Osteocyte (in vitro differentiated cells): Measurements from ENCODE around the gene TTC39B. TPM values are rescaled to one million over a fixed set of nuclear protein-coding genes. Genes with fewer than 3 reads are reported as not detected.

ENCODE experiments used
- DNase-seq: peaks from one replicate; pipeline ENCODE4 v3.0.0; 2021; ENCODE audit warnings: mixed read lengths; ENCODE audit not compliant: unreplicated experiment; ENCODE audit errors: extremely low spot score
- H3K27ac Mint-ChIP-seq: one replicate; pipeline ENCODE4 v1.8.0; 2021; ENCODE audit warnings: mild to moderate bottlenecking, mixed read lengths; ENCODE audit not compliant: unreplicated experiment
- H3K27me3 Mint-ChIP-seq: one replicate; pipeline ENCODE4 v1.8.0; 2021; ENCODE audit warnings: mixed read lengths; ENCODE audit not compliant: unreplicated experiment
- H3K36me3 Mint-ChIP-seq: one replicate; pipeline ENCODE4 v1.8.0; 2021; ENCODE audit warnings: mixed read lengths; ENCODE audit not compliant: unreplicated experiment
- H3K4me1 Mint-ChIP-seq: one replicate; pipeline ENCODE4 v1.8.0; 2021; ENCODE audit warnings: mixed read lengths; ENCODE audit not compliant: unreplicated experiment
- H3K4me3 Mint-ChIP-seq: one replicate; pipeline ENCODE4 v1.8.0; 2021; ENCODE audit warnings: mild to moderate bottlenecking, moderate library complexity, mixed read lengths; ENCODE audit not compliant: unreplicated experiment
- H3K9me3 Mint-ChIP-seq: one replicate; pipeline ENCODE4 v1.8.0; 2021; ENCODE audit warnings: mixed read lengths; ENCODE audit not compliant: unreplicated experiment
- CTCF ChIP-seq: fragments of 200-600 bp; sonication (generic); IDR thresholded peaks from 2 replicates; pipeline ENCODE4 v1.5.0; 2021; ENCODE audit warnings: antibody characterized with exemption, mild to moderate bottlenecking, moderate library complexity
- total RNA-seq: library from RNA; stranded (reverse); gene quantifications from 2 replicates; pipeline ENCODE4 v1.2.1, GENCODE V29; 2021

TTC39B gene
- total RNA-seq, 1 donor from 2014 or later = 25.5 TPM

DNA sequence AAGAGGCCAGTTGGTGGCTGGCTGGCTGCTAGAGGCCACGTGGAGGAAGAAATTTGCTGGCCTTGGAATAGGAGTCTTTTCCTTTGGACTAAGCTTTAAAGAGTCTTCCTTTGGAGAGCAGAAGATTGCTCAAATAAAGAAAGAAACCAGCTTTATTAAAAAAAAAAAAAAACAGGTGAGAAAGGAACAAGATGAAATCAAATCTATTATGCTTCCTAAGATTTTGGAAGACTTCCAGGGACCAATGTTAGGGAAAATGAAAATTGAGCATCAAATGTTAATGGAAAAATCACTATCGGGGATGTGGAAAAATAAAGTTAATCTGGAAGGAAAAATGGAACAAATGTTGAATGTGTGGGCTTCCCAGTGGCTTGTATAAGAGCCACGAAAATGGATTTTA lies 153.1 kb downstream of the TTC39B start:
- Mint-ChIP-seq H3K36me3 (peaks cover 5% of the 10 kb centered on the region), H3K27me3 (no peaks in the 10 kb centered on the region), H3K27ac (no peak overlapping the region), H3K4me3 (no peak overlapping the region), H3K9me3 (no peaks in the 10 kb centered on the region), H3K4me1 (peaks cover 47% of the 10 kb centered on the region)
- no peak for TF ChIP-seq CTCF
- no peak for DNase-seq

DNA sequence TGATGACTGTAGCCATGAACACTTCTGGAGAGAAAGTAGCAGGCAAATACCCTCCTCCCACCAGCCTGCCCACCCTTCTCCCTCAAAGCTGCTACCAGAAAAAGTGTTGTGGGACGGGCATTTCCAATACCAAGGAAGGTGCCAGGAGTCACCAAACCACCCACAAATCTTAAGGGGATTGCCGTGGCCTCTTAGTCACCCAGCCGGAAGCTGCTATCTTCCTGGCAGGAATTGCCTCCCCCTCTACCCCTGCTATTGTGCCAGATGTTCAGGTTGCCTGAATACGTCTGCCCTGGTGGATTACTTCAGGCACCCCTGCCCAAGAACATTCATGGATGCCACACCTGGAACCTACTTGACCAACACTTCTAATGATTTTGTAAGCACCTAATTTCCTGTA lies 156.1 kb downstream of the TTC39B start:
- peaks cover 3% of the 10 kb centered on the region for H3K27me3 Mint-ChIP-seq
- H3K27ac Mint-ChIP-seq = no peak overlapping the region
- H3K9me3 Mint-ChIP-seq = no peaks in the 10 kb centered on the region
- DNase-seq = no peak
- no peaks in the 10 kb centered on the region for H3K36me3 Mint-ChIP-seq
- no peak for TF ChIP-seq CTCF
- peaks cover 25% of the 10 kb centered on the region for H3K4me1 Mint-ChIP-seq
- H3K4me3 Mint-ChIP-seq = no peak overlapping the region

- Mint-ChIP-seq H3K27me3 (peaks cover 9% of the 10 kb centered on the region), H3K36me3 (no peaks in the 10 kb centered on the region), H3K4me3 (no peak overlapping the region), H3K27ac (no peak overlapping the region), H3K4me1 (peaks cover 14% of the 10 kb centered on the region), H3K9me3 (no peaks in the 10 kb centered on the region)
- no peak for TF ChIP-seq CTCF
- no peak for DNase-seq
Measured at GRCh38 chr9:15149450-15149849, 157.6 kb downstream of the TTC39B start.

GRCh38 chr9:15146268-15146700 lies 160.7 kb downstream of the TTC39B start:
- H3K27ac Mint-ChIP-seq = no peak overlapping the region
- no peak for TF ChIP-seq CTCF
- H3K27me3 Mint-ChIP-seq = peaks cover 9% of the 10 kb centered on the region
- H3K4me1 Mint-ChIP-seq = peaks cover 11% of the 10 kb centered on the region
- no peaks in the 10 kb centered on the region for H3K9me3 Mint-ChIP-seq
- no peak for DNase-seq
- H3K36me3 Mint-ChIP-seq = no peaks in the 10 kb centered on the region
- H3K4me3 Mint-ChIP-seq = no peak overlapping the region

GRCh38 chr9:15144622-15145061 lies 162.4 kb downstream of the TTC39B start:
- Mint-ChIP-seq H3K9me3 (no peaks in the 10 kb centered on the region), H3K4me3 (no peak overlapping the region), H3K27me3 (peaks cover 9% of the 10 kb centered on the region), H3K27ac (no peak overlapping the region), H3K36me3 (no peaks in the 10 kb centered on the region), H3K4me1 (peaks cover 7% of the 10 kb centered on the region)
- TF ChIP-seq CTCF = no peak
- DNase-seq = no peak
